Astrocyte of the spinal cord (primary cell): ENCODE results near the gene CCDC80.

ENCODE experiments used
- DNase-seq: peaks from one replicate; pipeline ENCODE4 v3.0.0; 2011; ENCODE audit warnings: low read depth, low spot score
- H3K4me3 ChIP-seq: 2 replicates; pipeline ENCODE4 v1.5.1; 2011; ENCODE audit warnings: low read depth, mild to moderate bottlenecking, low read length, moderate library complexity
- CTCF ChIP-seq: IDR thresholded peaks from 2 replicates; pipeline ENCODE4 v1.5.1; 2012; ENCODE audit warnings: low read depth, mild to moderate bottlenecking, low read length, inconsistent platforms
- in situ Hi-C: cut with HindIII; loops from 2 replicates; pipeline ENCODE4 v1.10.0; 2017; ENCODE audit warnings: low sequenced_read_pairs

CCDC80 gene

GRCh38 chr3:112560721-112561483 lies 80.0 kb downstream of the CCDC80 start:
- in situ Hi-C loops, result no loop called here
- peak overlapping the region; percentile 68 for H3K4me3 ChIP-seq
- peak; percentile 86 for DNase-seq
- TF ChIP-seq CTCF, result no peak

- in situ Hi-C loops, result no loop called here
- DNase-seq, result no peak
- TF ChIP-seq CTCF, result no peak
Observed at GRCh38 chr3:112560307-112560706, 80.6 kb downstream of the CCDC80 start.

GRCh38 chr3:112557976-112558375 lies 83.0 kb downstream of the CCDC80 start:
- H3K4me3 ChIP-seq, result no peak overlapping the region
- no peak for DNase-seq
- in situ Hi-C loops, result no loop called here
- no peak for TF ChIP-seq CTCF

More at GRCh38 chr3:112560307-112560706, 80.6 kb downstream of the CCDC80 start:
- peak overlapping the region; percentile 68 for H3K4me3 ChIP-seq

GRCh38 chr3:112555535-112556170 lies 85.3 kb downstream of the CCDC80 start:
- in situ Hi-C loops, result no loop called here
- H3K4me3 ChIP-seq, result no peak overlapping the region
- DNase-seq, result no peak
- TF ChIP-seq CTCF, result no peak

- no peak overlapping the region for H3K4me3 ChIP-seq
- DNase-seq, result no peak
- in situ Hi-C loops, result no loop called here
- TF ChIP-seq CTCF, result no peak
Observed at GRCh38 chr3:112550859-112551258, 90.1 kb downstream of the CCDC80 start.
